ENCODE measurements around the gene DYNLRB1.

Gene DYNLRB1

GRCh38 chr20:34534391-34535165 is 18.4 kb downstream of the DYNLRB1 start:
- no peak for DNase-seq (ENCODE audit: low read depth in 2 of 2)

DNA sequence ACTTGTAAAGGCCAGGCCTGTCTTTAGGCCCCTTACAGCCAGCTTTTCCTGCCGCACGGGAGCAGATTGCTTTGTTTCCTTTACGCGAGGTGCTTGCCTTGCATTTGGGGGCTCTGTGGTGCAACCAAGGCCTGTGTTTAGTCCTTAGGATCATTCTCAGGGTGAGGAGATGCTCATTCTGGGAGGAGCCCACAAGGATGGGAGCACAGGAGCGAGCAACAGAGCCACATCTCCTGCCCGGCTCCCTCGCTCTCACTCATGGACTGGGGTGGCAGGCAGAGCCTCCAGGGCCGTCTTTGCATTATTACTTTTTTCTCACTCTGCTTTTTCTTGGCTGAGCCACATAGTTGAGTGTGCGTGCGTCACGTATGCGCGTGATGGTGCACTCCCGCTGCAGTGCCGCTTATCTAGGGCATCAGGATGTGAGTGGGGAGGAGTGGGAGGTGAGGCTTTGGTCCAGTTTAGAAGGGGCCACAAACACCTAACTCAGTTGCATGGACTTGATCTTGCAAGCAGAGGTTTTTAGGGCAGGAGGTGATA is 19.1 kb downstream of the DYNLRB1 start:
- no peak for DNase-seq (ENCODE audit: low read depth in 2 of 2)

- no peak for DNase-seq (ENCODE audit: low read depth in 2 of 2)
Observed at GRCh38 chr20:34535857-34536256, 19.6 kb downstream of the DYNLRB1 start.

DNA sequence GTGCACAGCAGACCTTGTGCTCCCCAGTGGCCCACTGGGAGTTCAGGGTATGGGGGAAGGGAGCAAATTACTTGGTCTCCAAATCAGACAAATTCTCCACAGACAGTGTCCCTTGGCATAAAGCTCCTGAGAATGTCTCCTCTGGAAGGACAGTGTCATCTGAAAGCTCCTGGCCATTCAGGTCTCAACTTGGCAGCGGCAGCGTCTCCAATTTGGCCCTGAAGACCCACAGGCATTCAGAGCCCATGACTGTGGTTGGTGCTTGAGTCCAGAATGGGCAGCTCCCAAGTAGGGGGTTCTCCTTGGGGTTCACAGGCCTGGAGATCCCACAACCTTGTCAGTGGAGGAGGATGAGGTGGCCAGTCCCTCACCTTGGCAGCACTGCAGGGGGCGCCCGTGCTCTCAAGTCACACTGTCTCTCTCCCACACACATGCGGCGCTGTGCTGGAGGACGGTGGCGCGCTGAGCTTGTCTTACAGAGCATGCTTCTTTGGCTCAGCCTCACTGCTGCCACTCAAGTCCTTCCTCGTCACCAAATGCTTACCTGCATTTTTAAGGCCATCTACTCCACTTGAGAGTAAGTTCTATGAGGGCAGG is 20.7 kb downstream of the DYNLRB1 start:
- peak; percentile 30 to 42 for DNase-seq (ENCODE audit: low read depth in 2 of 2)

GRCh38 chr20:34537651-34538050 is 21.4 kb downstream of the DYNLRB1 start:
- no peak for DNase-seq (ENCODE audit: low read depth in 2 of 2)

DNA sequence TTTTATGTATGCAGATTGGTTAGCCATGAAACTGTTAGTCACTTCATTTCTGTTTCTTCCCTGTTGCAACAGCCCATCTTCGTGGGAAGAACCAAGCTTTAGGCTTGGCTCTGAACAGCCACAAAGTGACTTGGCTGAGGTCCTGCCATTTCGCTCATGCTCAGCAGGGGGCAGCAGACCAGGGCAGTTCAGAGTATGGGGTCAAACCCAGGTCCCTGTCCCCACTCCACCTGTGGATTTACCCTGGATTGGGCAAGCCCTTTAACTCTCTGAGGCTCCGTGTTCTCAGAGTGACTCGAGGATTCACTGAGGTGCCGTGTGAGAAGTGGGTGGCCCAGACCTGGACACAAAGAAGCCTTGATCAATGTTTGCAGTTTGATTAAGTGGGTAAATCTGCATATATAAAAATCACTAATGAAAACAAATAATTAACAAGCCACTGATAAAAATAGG is 22.5 kb downstream of the DYNLRB1 start:
- DNase-seq (ENCODE audit: low read depth in 2 of 2), result peak; percentile 38 to 45

DNA sequence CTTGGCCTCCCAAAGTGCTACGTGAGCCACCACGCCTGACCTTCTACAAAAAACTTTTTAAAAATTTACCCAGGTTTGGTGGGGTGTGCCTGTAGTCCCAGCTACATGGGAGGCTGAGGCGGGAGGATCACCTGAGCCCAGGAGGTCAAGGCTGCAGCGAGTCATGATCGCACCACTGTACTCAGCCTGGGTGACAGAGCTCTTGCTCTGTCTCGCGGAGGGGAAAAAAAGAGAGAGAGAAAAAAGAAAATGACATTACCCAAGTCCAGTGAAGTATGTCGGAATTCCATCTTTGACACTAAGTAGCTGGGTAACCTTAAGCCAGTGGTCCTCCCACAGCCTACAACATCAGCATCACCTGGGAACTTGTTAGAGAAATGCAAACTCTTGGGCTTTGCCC is 23.5 kb downstream of the DYNLRB1 start:
- no peak for DNase-seq (ENCODE audit: low read depth in 2 of 2)

GRCh38 chr20:34540596-34541263 is 24.5 kb downstream of the DYNLRB1 start:
- DNase-seq (ENCODE audit: low read depth in 2 of 2), result no peak

DNA sequence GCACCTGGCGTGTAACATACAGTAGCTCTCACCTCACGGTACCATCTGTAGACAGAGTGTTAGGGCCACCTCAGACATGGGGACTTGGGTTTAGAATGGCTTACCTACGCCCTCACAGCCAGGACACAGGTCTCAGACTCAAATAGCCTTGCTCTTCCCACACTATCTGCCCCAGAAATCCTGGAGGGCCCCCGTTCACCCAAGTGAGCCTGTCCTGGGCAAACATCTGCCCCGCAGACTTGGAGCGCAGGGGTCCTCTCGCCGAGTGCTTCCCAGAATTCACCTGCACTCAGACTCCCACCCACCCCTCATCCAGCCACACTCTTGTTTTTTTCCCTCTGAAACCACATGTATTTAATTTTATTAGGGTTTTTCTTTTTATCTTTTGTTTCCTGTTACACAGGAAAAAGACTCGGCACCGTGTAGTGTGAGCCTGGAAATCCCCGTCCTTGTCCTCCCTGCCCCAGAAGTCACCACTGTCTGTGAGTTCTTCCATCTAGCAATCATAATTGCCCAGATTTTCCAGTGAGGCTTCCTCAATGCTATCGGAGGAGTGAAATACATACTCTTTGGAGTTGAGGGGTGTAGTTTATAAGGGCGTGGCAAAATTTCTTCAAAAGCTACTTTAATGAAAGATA is 25.2 kb downstream of the DYNLRB1 start:
- DNase-seq (ENCODE audit: low read depth in 2 of 2), result no peak

DNA sequence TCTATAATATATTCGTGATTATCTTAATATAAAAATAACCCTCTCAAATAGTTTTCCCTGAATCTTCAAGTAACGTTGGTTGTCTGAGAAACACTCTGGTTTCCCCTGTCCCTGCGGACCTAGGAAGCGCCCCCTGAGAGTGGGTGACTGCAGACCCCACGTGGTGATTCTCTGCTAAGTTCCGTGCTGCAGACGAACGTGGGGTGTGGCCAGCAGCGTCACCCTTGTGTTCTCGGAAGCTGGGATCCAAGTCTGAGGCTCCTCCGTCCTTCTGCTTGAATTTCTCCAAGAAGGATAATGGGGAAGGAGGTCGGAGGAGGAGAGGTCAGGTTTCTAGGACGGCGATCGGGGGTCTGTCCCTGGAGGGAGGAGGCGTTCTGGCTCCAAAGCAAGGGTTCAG is 25.7 kb downstream of the DYNLRB1 start:
- DNase-seq (ENCODE audit: low read depth in 2 of 2), result no peak

- DNase-seq (ENCODE audit: low read depth in 2 of 2), result no peak
Observed at GRCh38 chr20:34542439-34542838, 26.2 kb downstream of the DYNLRB1 start.

- no peak for DNase-seq (ENCODE audit: low read depth in 2 of 2)
Observed at GRCh38 chr20:34543463-34544056, 27.3 kb downstream of the DYNLRB1 start.

DNA sequence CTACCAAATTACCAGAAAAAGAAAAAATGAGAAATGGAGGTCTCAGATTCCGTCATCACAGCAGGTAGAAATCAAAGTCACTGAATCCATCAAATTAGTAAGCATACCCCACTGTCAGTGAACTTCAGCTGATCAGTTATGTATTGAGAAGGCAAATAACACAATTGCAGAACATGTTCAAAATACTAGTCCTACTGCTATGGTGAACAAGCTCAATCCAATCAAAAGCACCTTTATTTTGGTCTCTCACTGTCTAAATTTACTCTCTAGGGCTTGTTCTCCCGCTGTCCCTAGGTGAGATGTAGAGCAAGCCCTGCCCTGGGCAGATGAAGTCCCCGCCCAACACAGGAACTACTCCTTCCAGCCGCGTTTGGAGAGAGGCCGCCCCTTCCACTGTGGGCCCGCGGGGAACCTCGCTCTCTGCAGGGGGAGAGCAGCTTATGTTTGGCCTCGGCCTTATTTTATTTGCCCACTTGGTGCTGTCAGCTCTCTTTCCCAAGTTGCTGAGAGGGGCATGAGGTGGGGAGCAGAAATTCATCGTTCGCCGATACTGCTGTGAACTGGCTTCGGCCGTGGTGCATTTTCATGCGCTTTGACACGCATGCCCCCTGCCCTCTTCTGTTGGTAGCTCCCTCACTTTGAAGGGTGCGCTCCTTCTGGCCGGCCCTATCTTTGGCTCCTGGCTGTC is 28.0 kb downstream of the DYNLRB1 start:
- DNase-seq (ENCODE audit: low read depth in 2 of 2), result no peak

- no peak for DNase-seq (ENCODE audit: low read depth in 2 of 2)
Observed at GRCh38 chr20:34546751-34547181, 30.5 kb downstream of the DYNLRB1 start.

DNA sequence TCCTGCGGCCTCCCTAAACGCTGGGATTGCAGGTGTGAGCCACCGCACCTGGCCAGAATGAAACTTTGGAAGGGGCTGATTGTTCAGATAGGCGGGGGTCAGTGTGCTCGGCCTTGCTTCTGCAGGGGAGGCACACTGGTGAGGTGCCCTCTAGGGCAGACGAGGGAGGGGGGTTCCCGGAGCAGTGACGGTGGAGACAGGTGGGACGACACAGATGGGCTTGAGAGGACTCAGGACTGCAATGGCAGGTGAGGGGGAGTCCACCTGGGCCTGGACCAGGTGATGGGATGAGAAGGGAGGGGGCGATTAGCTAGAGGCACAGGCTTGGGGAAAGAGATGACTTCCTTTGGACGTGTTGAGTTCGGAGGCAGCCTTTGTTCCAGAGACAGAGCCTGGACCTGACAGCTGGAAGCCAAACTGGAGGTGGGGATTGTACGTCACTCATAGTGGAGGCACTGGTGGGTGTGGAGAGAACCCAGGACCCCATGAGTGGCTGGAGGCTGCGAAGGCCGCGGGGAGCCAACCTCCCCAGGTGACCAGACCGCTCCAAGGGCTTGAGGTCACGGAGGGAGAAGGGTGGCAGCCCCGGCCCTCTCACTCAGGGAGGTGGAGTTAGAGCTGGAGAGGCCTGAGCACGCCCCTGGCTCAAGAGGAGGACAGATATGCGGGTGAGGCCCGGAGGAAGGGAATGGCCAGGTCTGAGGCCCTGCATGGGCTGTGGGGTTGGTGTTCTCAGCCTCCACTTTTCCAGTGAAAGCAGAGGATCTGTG is 31.8 kb downstream of the DYNLRB1 start:
- DNase-seq (ENCODE audit: low read depth in 2 of 2), result no peak

GRCh38 chr20:34549291-34549928 is 33.2 kb downstream of the DYNLRB1 start:
- no peak for DNase-seq (ENCODE audit: low read depth in 2 of 2)

DNA sequence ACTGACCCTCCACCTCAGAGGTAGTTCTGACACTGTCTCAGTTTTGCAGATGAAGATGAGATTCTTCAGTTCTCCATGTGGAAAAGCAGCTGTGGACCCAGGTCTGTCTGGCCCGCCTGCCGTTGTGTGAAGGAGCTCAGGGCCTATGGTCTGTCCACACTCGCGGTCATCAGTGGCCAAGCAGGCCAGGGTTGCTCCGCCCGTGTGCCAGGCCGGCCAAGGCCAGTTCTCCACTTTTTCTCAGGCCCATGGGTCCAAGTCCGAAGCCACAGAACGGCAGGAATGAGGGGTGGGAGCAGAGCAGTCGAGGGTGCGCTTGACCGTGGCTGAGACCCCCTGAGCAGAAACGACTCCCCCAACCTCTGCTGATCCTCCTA is 33.7 kb downstream of the DYNLRB1 start:
- DNase-seq (ENCODE audit: low read depth in 2 of 2), result no peak

DNA sequence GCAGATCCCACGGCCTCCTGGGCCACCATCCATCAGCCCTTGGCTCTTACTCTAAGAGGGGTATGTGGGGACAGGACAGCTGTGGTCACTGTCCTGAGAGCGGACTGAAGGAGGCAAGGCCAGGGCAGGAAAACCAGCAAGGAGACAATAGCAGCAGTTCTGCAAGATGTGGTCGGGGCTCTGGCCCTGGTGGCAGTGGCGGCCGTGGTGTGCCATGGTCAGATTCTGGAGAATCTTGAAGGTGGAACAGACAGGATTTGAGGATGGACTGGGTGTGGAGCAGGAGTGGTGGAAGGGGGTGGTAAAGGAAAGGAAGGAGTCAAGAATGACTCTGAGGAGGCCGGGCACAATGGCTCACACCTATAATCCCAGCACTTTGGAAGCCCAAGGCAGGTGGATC is 36.3 kb downstream of the DYNLRB1 start:
- DNase-seq (ENCODE audit: low read depth in 2 of 2), result no peak

- DNase-seq (ENCODE audit: low read depth in 2 of 2), result no peak
Observed at GRCh38 chr20:34553366-34553867, 37.2 kb downstream of the DYNLRB1 start.

- no peak for DNase-seq (ENCODE audit: low read depth in 2 of 2)
Observed at GRCh38 chr20:34557936-34558319, 41.7 kb downstream of the DYNLRB1 start.
